CD4-positive, alpha-beta T cell treated with Interferon gamma for 1 hour (primary cell): ENCODE data around the gene FBXW10.
A peak's percentile ranks its signal among the peaks of the same experiment; 100 is the strongest.
"Not testable (repeated sequence)": the region's sequence is repeated elsewhere in the genome, so short reads cannot be mapped to it uniquely, and the experiment has no call there.

Experiments used
- DNase-seq: peaks from one replicate; pipeline ENCODE4 v3.0.0-alpha.2; 2020

The FBXW10 gene

GRCh38 chr17:18755969-18756368 is 12.1 kb downstream of the FBXW10 start:
- not testable (repeated sequence) for DNase-seq

- DNase-seq: not testable (repeated sequence)
These were observed 13.7 kb downstream of the FBXW10 start for GRCh38 chr17:18757368-18758044.

- not testable (repeated sequence) for DNase-seq
These were observed 14.5 kb downstream of the FBXW10 start for GRCh38 chr17:18758344-18758743.

GRCh38 chr17:18760221-18760620 is 16.4 kb downstream of the FBXW10 start:
- DNase-seq: not testable (repeated sequence)

GRCh38 chr17:18770572-18770971 is 26.7 kb downstream of the FBXW10 start:
- DNase-seq: not testable (repeated sequence)

- DNase-seq: not testable (repeated sequence)
These were observed 27.2 kb downstream of the FBXW10 start for GRCh38 chr17:18771066-18771465.

- DNase-seq: no peak
These were observed 28.6 kb downstream of the FBXW10 start for GRCh38 chr17:18772471-18772870.

GRCh38 chr17:18780991-18781718 is 37.3 kb downstream of the FBXW10 start, which contains the start of gene TVP23B:
TVP23B (plus strand) TSS chr17:18781183; CDS start chr17:18781294, 111 bp downstream.
- peak; percentile 97 for DNase-seq

- DNase-seq: not testable (repeated sequence)
These were observed 38.0 kb downstream of the FBXW10 start for GRCh38 chr17:18781805-18782204.

GRCh38 chr17:18785933-18786332 is 42.1 kb downstream of the FBXW10 start:
- not testable (repeated sequence) for DNase-seq

GRCh38 chr17:18786890-18787289 is 43.0 kb downstream of the FBXW10 start:
- not testable (repeated sequence) for DNase-seq

- DNase-seq: not testable (repeated sequence)
These were observed 47.5 kb downstream of the FBXW10 start for GRCh38 chr17:18791402-18791801.

GRCh38 chr17:18794841-18795240 is 51.0 kb downstream of the FBXW10 start:
- DNase-seq: not testable (repeated sequence)

GRCh38 chr17:18796887-18797286 is 53.0 kb downstream of the FBXW10 start:
- DNase-seq: not testable (repeated sequence)

- not testable (repeated sequence) for DNase-seq
These were observed 59.8 kb downstream of the FBXW10 start for GRCh38 chr17:18803458-18804245.

GRCh38 chr17:18815924-18816323 is 72.1 kb downstream of the FBXW10 start:
- DNase-seq: not testable (repeated sequence)

- peak; percentile 2 for DNase-seq
These were observed 72.9 kb downstream of the FBXW10 start for GRCh38 chr17:18816489-18817371.

GRCh38 chr17:18821430-18821829 is 77.6 kb downstream of the FBXW10 start:
- not testable (repeated sequence) for DNase-seq

GRCh38 chr17:18827613-18828012 is 83.8 kb downstream of the FBXW10 start:
- DNase-seq: not testable (repeated sequence)
